HepG2 (cell line): ENCODE measurements around the gene CARD19. TPM values are rescaled to one million over a fixed set of nuclear protein-coding genes. Genes with fewer than 3 reads are reported as not detected.

Source experiments
- ATAC-seq: fragments of 200-7000 bp; cut with Tn5 transposase; 3 replicates; pipeline ENCODE4 v1.9.1; 2020; ENCODE audit warnings: mild to moderate bottlenecking, moderate library complexity
- BruUV-seq: library from RNA; stranded (reverse); fragments of 400-500 nt; replicated peaks from 2 replicates; lab custom pipeline; 2021; lab: Mats Ljungman, UMichigan
- CTCF ChIA-PET: fragments of 300-600 bp; formaldehyde crosslinking; extraction: SDS; loops from one replicate; lab custom pipeline; 2021; ENCODE audit warnings: low total read pairs, inconsistent platforms, low intra/inter-chr PET ratio; lab: Yijun Ruan, JAX
- POLR2A ChIA-PET: fragments of 350-600 bp; sonication (Branson Sonifier 250); formaldehyde crosslinking; loops from one replicate; lab custom pipeline; 2020; ENCODE audit warnings: antibody characterized with exemption, inconsistent platforms; lab: Yijun Ruan, JAX
- DNase-seq: peaks from one replicate; pipeline ENCODE4 v3.0.0-alpha.2; 2015; ENCODE audit warnings: low spot score
- FAIRE-seq: peaks from 3 replicates; lab custom pipeline; 2011; peaks lifted over from hg19 to GRCh38; lab: Jason Lieb, UNC
- H2AFZ ChIP-seq: one replicate; pipeline ENCODE4 v1.6.1; 2011; ENCODE audit warnings: low read length, inconsistent platforms
- H3K27ac ChIP-seq: fragments of 300-600 bp; 3 replicates; pipeline ENCODE4 v1.8.0; 2011; ENCODE audit warnings: mixed run types, mild to moderate bottlenecking, mixed read lengths, low read length, inconsistent platforms; ENCODE audit not compliant: insufficient read depth; ENCODE audit errors: extremely low read length
- H3K27me3 ChIP-seq, 2 experiments: fragments of 200-600 bp in 1 of 2; 2 replicates in 1 of 2; 3 replicates in 1 of 2; pipeline versions ENCODE4 v1.6.0 to v1.8.0; 2011; ENCODE audit warnings: low read length in 2 of 2, mild to moderate bottlenecking in 2 of 2, moderate library complexity in 2 of 2, inconsistent platforms in 1 of 2; ENCODE audit not compliant: insufficient read depth in 2 of 2, control insufficient read depth in 1 of 2
- H3K36me3 ChIP-seq, 2 experiments: fragments of 200-600 bp in 1 of 2; replicated peaks in 1 of 2; 2 replicates in 1 of 2; 3 replicates in 1 of 2; pipeline versions ENCODE4 v1.5.1 to v1.8.0; 2011; ENCODE audit warnings: low read length in 2 of 2, inconsistent platforms in 1 of 2; ENCODE audit not compliant: insufficient read depth in 2 of 2, control insufficient read depth in 1 of 2
- H3K4me1 ChIP-seq: 2 replicates; pipeline ENCODE4 v1.5.1; 2012; ENCODE audit warnings: low read length, inconsistent platforms; ENCODE audit not compliant: insufficient read depth
- H3K4me2 ChIP-seq: 2 replicates; pipeline ENCODE4 v1.6.0; 2011; ENCODE audit warnings: low read depth, low read length, inconsistent platforms
- H3K4me3 ChIP-seq, 3 experiments: fragments of 200-600 bp in 1 of 3; sonication (generic), shearing (Covaris generic) in 1 of 3; replicated peaks in 1 of 3; 2 replicates each; pipeline ENCODE4 v1.5.1; 2011 to 2016; ENCODE audit warnings: low read length in 3 of 3, inconsistent platforms in 2 of 3, low read depth in 2 of 3, mild to moderate bottlenecking in 2 of 3, control low read depth in 1 of 3, mixed read lengths in 1 of 3; ENCODE audit not compliant: insufficient read depth in 1 of 3
- H3K79me2 ChIP-seq: one replicate; pipeline ENCODE4 v1.6.1; 2011; ENCODE audit warnings: low read length, inconsistent platforms; ENCODE audit not compliant: insufficient read depth
- H3K9ac ChIP-seq: 2 replicates; pipeline ENCODE4 v1.6.0; 2011; ENCODE audit warnings: mild to moderate bottlenecking, low read depth, low read length, inconsistent platforms; ENCODE audit not compliant: insufficient read depth
- H3K9me3 ChIP-seq: 2 replicates; pipeline ENCODE4 v1.5.1; 2012; ENCODE audit warnings: mild to moderate bottlenecking, low read length
- H4K20me1 ChIP-seq: 2 replicates; pipeline ENCODE4 v1.6.0; 2011; ENCODE audit warnings: inconsistent platforms, mild to moderate bottlenecking, low read length, moderate library complexity; ENCODE audit not compliant: insufficient read depth
- ARNT ChIP-seq: fragments of 450-650 bp; IDR thresholded peaks from 2 replicates; pipeline ENCODE4 v1.6.1; 2017
- FOXO1 ChIP-seq: sonication (generic); formaldehyde crosslinking; IDR thresholded peaks from 2 replicates; pipeline ENCODE4 v1.4.0; 2020; ENCODE audit warnings: missing genetic modification reagents
- KLF11 ChIP-seq: IDR thresholded peaks from 2 replicates; pipeline ENCODE4 v1.6.1; 2016; ENCODE audit warnings: missing compliant biosample characterization
- MAFK ChIP-seq, 2 experiments: IDR thresholded peaks in 1 of 2; conservative IDR thresholded peaks in 1 of 2; 2 replicates each; pipeline ENCODE4 v1.6.1; 2011; ENCODE audit warnings: improper control_type of control experiment in 2 of 2, low read length in 2 of 2
- NONO ChIP-seq, 2 experiments: fragments of 450-650 bp in 1 of 2; sonication (generic) in 1 of 2; formaldehyde crosslinking in 1 of 2; IDR thresholded peaks in 1 of 2; conservative IDR thresholded peaks in 1 of 2; 2 replicates each; pipeline versions ENCODE4 v1.6.1 to v1.8.0; 2017 to 2022; ENCODE audit warnings: mild to moderate bottlenecking in 1 of 2, missing genetic modification reagents in 1 of 2, moderate library complexity in 1 of 2
- NRL ChIP-seq: sonication (generic); formaldehyde crosslinking; IDR thresholded peaks from 2 replicates; pipeline ENCODE4 v1.5.0; 2020; ENCODE audit warnings: missing genetic modification reagents, mild to moderate bottlenecking, moderate library complexity, borderline replicate concordance
- RELA ChIP-seq: sonication (generic); formaldehyde crosslinking; IDR thresholded peaks from 2 replicates; pipeline ENCODE4 v1.4.0; 2020; ENCODE audit warnings: missing genetic modification reagents
- TCF7 ChIP-seq: sonication (generic); IDR thresholded peaks from 2 replicates; pipeline ENCODE4 v1.6.1; 2016; ENCODE audit warnings: antibody characterized with exemption, low read depth
- TP53 ChIP-seq: sonication (generic); formaldehyde crosslinking; conservative IDR thresholded peaks from 2 replicates; pipeline ENCODE4 v1.4.0; 2020; ENCODE audit warnings: missing genetic modification reagents
- ZNF44 ChIP-seq: sonication (generic); formaldehyde crosslinking; IDR thresholded peaks from 2 replicates; pipeline ENCODE4 v1.5.1; 2020; ENCODE audit warnings: mild to moderate bottlenecking, missing genetic modification reagents
- ZNF746 ChIP-seq: sonication (generic); formaldehyde crosslinking; IDR thresholded peaks from 2 replicates; pipeline ENCODE4 v1.8.0; 2022; ENCODE audit warnings: mild to moderate bottlenecking, missing genetic modification reagents
- ZNF768 ChIP-seq: sonication (generic); formaldehyde crosslinking; IDR thresholded peaks from 2 replicates; pipeline ENCODE4 v1.4.0; 2020; ENCODE audit warnings: missing genetic modification reagents
- WGBS: methylation state at CpG from one replicate; pipeline ENCODE4 v1.1.6; 2017; ENCODE audit warnings: low lambda C conversion rate; 5-methylcytosine and 5-hydroxymethylcytosine counted together
- in situ Hi-C: cut with HindIII; loops from 2 replicates; pipeline ENCODE4 v1.10.0; 2017; ENCODE audit warnings: low pct_unique_long_range_greater_than_20kb; ENCODE audit not compliant: extremely low pct_ligation_motif_present
- intact Hi-C: fragments of 100-400 bp; cut with micrococcal nuclease; formaldehyde crosslinking; loops from one replicate; pipeline ENCODE4 v1.10.0; 2022; ENCODE audit not compliant: unreplicated experiment
- polyA plus RNA-seq, 8 experiments: library from polyadenylated mRNA; depleted of rRNA in 3 of 8; stranded (reverse) in 7 of 8; unstranded in 1 of 8; fragments of >200 nt; fragmentation: Illumina TruSeq in 4 of 8; extraction: Trizol in 4 of 8; gene quantifications; 2 replicates each; pipeline versions ENCODE4 v1.2.1 to v1.2.3, GENCODE V29; 2011 to 2016; ENCODE audit warnings: low read depth in 4 of 8, missing spikeins in 1 of 8, mixed read lengths in 1 of 8; ENCODE audit not compliant: insufficient read depth in 1 of 8
- total RNA-seq, 5 experiments: library from RNA; depleted of rRNA; stranded (reverse); fragments of >200 nt; fragmentation: Illumina TruSeq; extraction: Trizol; gene quantifications; 2 replicates each; pipeline ENCODE4 v1.2.3, GENCODE V29; 2016; ENCODE audit warnings: low read depth in 1 of 5
- TF ChIP-seq, protein P1 (sequence below): sonication (generic); formaldehyde crosslinking; IDR thresholded peaks from 2 replicates; pipeline ENCODE4 v1.5.1; 2020; ENCODE audit warnings: missing genetic modification reagents, mild to moderate bottlenecking, borderline replicate concordance
- TF ChIP-seq, protein P2 (sequence below): sonication (generic); formaldehyde crosslinking; conservative IDR thresholded peaks from 2 replicates; pipeline ENCODE4 v1.4.0; 2020; ENCODE audit warnings: missing genetic modification reagents
- TF ChIP-seq, protein P3 (sequence below), 2 experiments: sonication (generic) in 1 of 2; formaldehyde crosslinking in 1 of 2; IDR thresholded peaks; 2 replicates each; pipeline versions ENCODE4 v1.6.1 to v1.9.0; 2014 to 2022; ENCODE audit warnings: antibody characterized with exemption in 1 of 2, borderline replicate concordance in 1 of 2, inconsistent platforms in 1 of 2, low read depth in 1 of 2, missing genetic modification reagents in 1 of 2

CARD19 gene
- total and polyA plus RNA-seq, 2 of the 13 experiments (the other 11 are each of a cell fraction or from before 2014, with no cell fraction given) = 18.4 to 47.2 TPM

DNA sequence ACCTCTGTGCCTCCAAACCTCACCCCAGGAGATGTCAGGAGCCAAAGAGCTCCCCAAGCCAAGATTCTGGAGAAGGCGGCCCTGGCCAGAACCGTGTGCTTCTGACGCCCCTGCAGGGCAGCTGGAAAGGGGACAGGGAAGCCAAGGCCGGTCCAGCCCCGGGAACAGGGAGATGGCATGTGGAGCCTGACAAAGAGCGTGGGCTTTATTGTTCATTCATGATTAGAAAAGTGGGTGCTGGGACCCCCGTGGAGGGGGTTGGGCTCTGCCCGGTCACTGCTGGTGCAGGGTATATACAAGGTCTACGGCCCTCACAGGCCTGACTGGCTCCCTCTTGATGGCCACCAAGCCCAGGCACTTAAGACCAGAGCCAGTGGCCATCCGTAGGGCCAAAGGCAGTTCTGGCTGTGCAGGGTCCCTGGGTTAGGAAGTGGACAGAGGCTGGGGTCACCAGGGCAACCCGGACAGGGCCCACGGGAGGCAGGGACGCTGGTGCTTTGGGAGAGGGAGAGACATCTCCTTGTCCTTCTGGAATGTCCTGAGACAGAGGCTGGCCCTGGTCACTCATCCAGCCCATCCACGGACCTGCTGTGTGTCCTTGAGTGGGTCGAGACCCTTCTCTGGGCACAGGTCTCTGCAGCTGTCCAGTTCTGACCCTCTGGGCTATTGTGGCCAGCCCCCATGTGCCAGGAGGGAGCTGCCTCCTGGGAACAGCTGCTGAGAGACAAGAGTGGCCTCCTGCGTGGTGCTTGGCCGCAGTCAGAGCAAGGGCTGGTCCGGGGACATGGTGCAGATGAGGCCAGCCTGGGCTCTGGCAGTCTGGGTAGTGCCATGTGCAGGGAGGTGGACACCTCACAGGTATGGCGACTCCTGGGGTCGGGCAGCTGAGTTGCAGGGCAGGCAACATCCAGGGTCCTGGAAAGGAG lies 25.6 kb downstream of the CARD19 start:
- Histone ChIP-seq H3K9me3 (no peaks in the 10 kb centered on the region), H3K36me3 (peaks cover 30 to 45% of the 10 kb centered on the region in 2 experiments; a peak in 4 of 5 replicates), H3K4me2 (no peak overlapping the region), H3K9ac (no peak overlapping the region), H3K79me2 (peaks cover 6% of the 10 kb centered on the region), H3K27me3 (no peaks in the 10 kb centered on the region), H3K4me1 (peaks cover 36% of the 10 kb centered on the region), H3K27ac (no peak overlapping the region), H4K20me1 (no peaks in the 10 kb centered on the region), H3K4me3 (no peak overlapping the region), H2AFZ (no peak overlapping the region)
- ChIA-PET POLR2A (interaction anchor here (0.6 to 13.7 kb wide), 3 partner anchors 10 to 479 kb away, joined by 3 to 195 read pairs (median 3); partner anchors contain the start of gene NINJ1), CTCF (no interaction called here)
- ATAC-seq (no peak), FAIRE-seq (no peak), DNase-seq (no peak)
- no TSS peak for BruUV-seq
- 92% methylated on average over 15 of the region's 20 CpGs for WGBS
- intact Hi-C loops = no loop called here
- in situ Hi-C loops = no loop called here
- TF ChIP-seq KLF11 (CRISPR knock-in tag) = no peak
- TF ChIP-seq ARNT = no peak
- TF ChIP-seq ZNF746 = no peak
- TF ChIP-seq NONO (IDR thresholded peaks at IDR 0.05) = no peak
- 0 out of 2 replicates have a peak, but pooled peaks have one; percentile 35 for TF ChIP-seq NONO (CRISPR knock-in tag; conservative IDR thresholded peaks at IDR 0.05)
- TF ChIP-seq TCF7 = no peak
- TF ChIP-seq, protein P1, sequence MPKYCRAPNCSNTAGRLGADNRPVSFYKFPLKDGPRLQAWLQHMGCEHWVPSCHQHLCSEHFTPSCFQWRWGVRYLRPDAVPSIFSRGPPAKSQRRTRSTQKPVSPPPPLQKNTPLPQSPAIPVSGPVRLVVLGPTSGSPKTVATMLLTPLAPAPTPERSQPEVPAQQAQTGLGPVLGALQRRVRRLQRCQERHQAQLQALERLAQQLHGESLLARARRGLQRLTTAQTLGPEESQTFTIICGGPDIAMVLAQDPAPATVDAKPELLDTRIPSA (CRISPR knock-in tag) = no peak
- no peak for TF ChIP-seq FOXO1 (CRISPR knock-in tag)
- TF ChIP-seq ZNF768 (CRISPR knock-in tag) = peak; percentile 86
- TF ChIP-seq TP53 (CRISPR knock-in tag) = no peak
- TF ChIP-seq ZNF44 = no peak
- TF ChIP-seq, protein P2, sequence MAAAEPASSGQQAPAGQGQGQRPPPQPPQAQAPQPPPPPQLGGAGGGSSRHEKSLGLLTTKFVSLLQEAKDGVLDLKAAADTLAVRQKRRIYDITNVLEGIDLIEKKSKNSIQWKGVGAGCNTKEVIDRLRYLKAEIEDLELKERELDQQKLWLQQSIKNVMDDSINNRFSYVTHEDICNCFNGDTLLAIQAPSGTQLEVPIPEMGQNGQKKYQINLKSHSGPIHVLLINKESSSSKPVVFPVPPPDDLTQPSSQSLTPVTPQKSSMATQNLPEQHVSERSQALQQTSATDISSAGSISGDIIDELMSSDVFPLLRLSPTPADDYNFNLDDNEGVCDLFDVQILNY (CRISPR knock-in tag) = no peak
- TF ChIP-seq MAFK (conservative IDR thresholded peaks at IDR 0.05 in 1 of 2, IDR thresholded peaks at IDR 0.05 in 1 of 2; ENCODE audit: low read length in 2 of 2) = no peak
- TF ChIP-seq, protein P3, sequence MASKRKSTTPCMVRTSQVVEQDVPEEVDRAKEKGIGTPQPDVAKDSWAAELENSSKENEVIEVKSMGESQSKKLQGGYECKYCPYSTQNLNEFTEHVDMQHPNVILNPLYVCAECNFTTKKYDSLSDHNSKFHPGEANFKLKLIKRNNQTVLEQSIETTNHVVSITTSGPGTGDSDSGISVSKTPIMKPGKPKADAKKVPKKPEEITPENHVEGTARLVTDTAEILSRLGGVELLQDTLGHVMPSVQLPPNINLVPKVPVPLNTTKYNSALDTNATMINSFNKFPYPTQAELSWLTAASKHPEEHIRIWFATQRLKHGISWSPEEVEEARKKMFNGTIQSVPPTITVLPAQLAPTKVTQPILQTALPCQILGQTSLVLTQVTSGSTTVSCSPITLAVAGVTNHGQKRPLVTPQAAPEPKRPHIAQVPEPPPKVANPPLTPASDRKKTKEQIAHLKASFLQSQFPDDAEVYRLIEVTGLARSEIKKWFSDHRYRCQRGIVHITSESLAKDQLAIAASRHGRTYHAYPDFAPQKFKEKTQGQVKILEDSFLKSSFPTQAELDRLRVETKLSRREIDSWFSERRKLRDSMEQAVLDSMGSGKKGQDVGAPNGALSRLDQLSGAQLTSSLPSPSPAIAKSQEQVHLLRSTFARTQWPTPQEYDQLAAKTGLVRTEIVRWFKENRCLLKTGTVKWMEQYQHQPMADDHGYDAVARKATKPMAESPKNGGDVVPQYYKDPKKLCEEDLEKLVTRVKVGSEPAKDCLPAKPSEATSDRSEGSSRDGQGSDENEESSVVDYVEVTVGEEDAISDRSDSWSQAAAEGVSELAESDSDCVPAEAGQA (IDR thresholded peaks at IDR 0.05; ENCODE audit: low read depth) = no peak
- TF ChIP-seq, protein P3 (CRISPR knock-in tag; IDR thresholded peaks at IDR 0.05; ENCODE audit: borderline replicate concordance) = no peak
- no peak for TF ChIP-seq NRL
- no peak for TF ChIP-seq RELA
